H9 (cell line): ENCODE measurements around the gene ZMYM3. TPM values are rescaled to one million over a fixed set of nuclear protein-coding genes. Genes with fewer than 3 reads are reported as not detected.

Experiments
- DNase-seq: peaks from one replicate; pipeline ENCODE4 v3.0.0-alpha.2; 2017
- H2AFZ ChIP-seq: one replicate; pipeline ENCODE4 v1.6.1; 2013; ENCODE audit warnings: mild to moderate bottlenecking, low read length, control low read depth, moderate library complexity
- H2AK5ac ChIP-seq: 2 replicates; pipeline ENCODE4 v1.6.1; 2013; ENCODE audit warnings: low read length, control low read depth, mixed read lengths; ENCODE audit not compliant: insufficient read length
- H2BK120ac ChIP-seq: one replicate; pipeline ENCODE4 v1.6.1; 2013; ENCODE audit warnings: low read depth, mild to moderate bottlenecking, low read length, control low read depth, inconsistent platforms; ENCODE audit not compliant: poor library complexity, severe bottlenecking
- H2BK12ac ChIP-seq: 2 replicates; pipeline ENCODE4 v1.6.1; 2013; ENCODE audit warnings: low read length, control low read depth, mixed read lengths, low read depth; ENCODE audit not compliant: insufficient read length
- H2BK15ac ChIP-seq: 2 replicates; pipeline ENCODE4 v1.6.1; 2013; ENCODE audit warnings: low read depth, low read length, control low read depth
- H2BK20ac ChIP-seq: one replicate; pipeline ENCODE4 v1.6.1; 2013; ENCODE audit warnings: low read depth, mild to moderate bottlenecking, low read length, control low read depth, inconsistent platforms; ENCODE audit not compliant: poor library complexity, severe bottlenecking
- H2BK5ac ChIP-seq: 2 replicates; pipeline ENCODE4 v1.6.1; 2013; ENCODE audit warnings: low read length, control low read depth, mixed read lengths; ENCODE audit not compliant: insufficient read length
- H3K14ac ChIP-seq: 2 replicates; pipeline ENCODE4 v1.6.1; 2013; ENCODE audit warnings: low read length, control low read depth; ENCODE audit not compliant: insufficient read depth
- H3K18ac ChIP-seq: 2 replicates; pipeline ENCODE4 v1.6.1; 2013; ENCODE audit warnings: low read depth, mild to moderate bottlenecking, mixed read lengths, low read length, control low read depth; ENCODE audit not compliant: insufficient read length
- H3K23ac ChIP-seq: 2 replicates; pipeline ENCODE4 v1.6.1; 2013; ENCODE audit warnings: low read length, control low read depth, mixed read lengths, low read depth; ENCODE audit not compliant: insufficient read length
- H3K23me2 ChIP-seq: 2 replicates; pipeline ENCODE4 v1.6.1; 2013; ENCODE audit warnings: low read depth, mild to moderate bottlenecking, mixed read lengths, low read length, control low read depth; ENCODE audit not compliant: insufficient read length, poor library complexity, severe bottlenecking
- H3K27ac ChIP-seq: 2 replicates; pipeline ENCODE4 v1.5.1; 2013; ENCODE audit warnings: low read length, control low read depth, mixed read lengths, low read depth; ENCODE audit not compliant: insufficient read length
- H3K27me3 ChIP-seq: 2 replicates; pipeline ENCODE4 v1.6.1; 2013; ENCODE audit warnings: low read length, control low read depth, inconsistent platforms; ENCODE audit not compliant: insufficient read depth
- H3K4ac ChIP-seq: 2 replicates; pipeline ENCODE4 v1.6.1; 2013; ENCODE audit warnings: low read depth, mild to moderate bottlenecking, control low read depth, inconsistent platforms, low read length, moderate library complexity
- H3K4me1 ChIP-seq: 2 replicates; pipeline ENCODE4 v1.6.1; 2013; ENCODE audit warnings: low read length, control low read depth, inconsistent platforms; ENCODE audit not compliant: insufficient read depth
- H3K4me2 ChIP-seq: 2 replicates; pipeline ENCODE4 v1.6.1; 2013; ENCODE audit warnings: low read length, control low read depth, mixed read lengths; ENCODE audit not compliant: insufficient read length, insufficient read depth
- H3K56ac ChIP-seq: 2 replicates; pipeline ENCODE4 v1.6.1; 2013; ENCODE audit warnings: low read depth, mild to moderate bottlenecking, mixed read lengths, low read length, control low read depth; ENCODE audit not compliant: insufficient read length
- H3K79me1 ChIP-seq: 2 replicates; pipeline ENCODE4 v1.6.1; 2013; ENCODE audit warnings: low read depth, mild to moderate bottlenecking, moderate library complexity, low read length, control low read depth, inconsistent platforms; ENCODE audit not compliant: insufficient read depth, poor library complexity, severe bottlenecking
- H3K79me2 ChIP-seq: 2 replicates; pipeline ENCODE4 v1.6.1; 2013; ENCODE audit warnings: low read length, control low read depth, inconsistent platforms; ENCODE audit not compliant: insufficient read depth
- H3K9ac ChIP-seq: 2 replicates; pipeline ENCODE4 v1.6.1; 2013; ENCODE audit warnings: low read length, control low read depth, mixed read lengths; ENCODE audit not compliant: insufficient read length; ENCODE audit errors: extremely low read depth
- H3K9me3 ChIP-seq: one replicate; pipeline ENCODE4 v1.6.1; 2013; ENCODE audit warnings: low read depth, low read length, inconsistent platforms; ENCODE audit not compliant: control insufficient read depth
- H3T11ph ChIP-seq: one replicate; pipeline ENCODE4 v1.6.1; 2013; ENCODE audit warnings: mild to moderate bottlenecking, low read length, control low read depth, inconsistent platforms
- H4K20me1 ChIP-seq: one replicate; pipeline ENCODE4 v1.6.1; 2013; ENCODE audit not compliant: control insufficient read depth, insufficient read length, insufficient read depth
- H4K5ac ChIP-seq: 2 replicates; pipeline ENCODE4 v1.6.1; 2013; ENCODE audit warnings: low read depth, mild to moderate bottlenecking, mixed read lengths, low read length, control low read depth; ENCODE audit not compliant: insufficient read length
- H4K8ac ChIP-seq: replicated peaks from 2 replicates; pipeline ENCODE4 v1.6.1; 2013; ENCODE audit warnings: low read length, control low read depth, mixed read lengths, low read depth; ENCODE audit not compliant: insufficient read length
- H4K91ac ChIP-seq: 2 replicates; pipeline ENCODE4 v1.6.1; 2013; ENCODE audit warnings: low read depth, mild to moderate bottlenecking, moderate library complexity, mixed read lengths, low read length, control low read depth; ENCODE audit not compliant: insufficient read length
- H3K27ac Mint-ChIP-seq, 3 experiments: 2 replicates in 2 of 3; 3 replicates in 1 of 3; pipeline ENCODE4 v1.8.0; 2020 to 2021; ENCODE audit warnings: mixed read lengths in 3 of 3, mild to moderate bottlenecking in 1 of 3, moderate library complexity in 1 of 3
- H3K27me3 Mint-ChIP-seq: 2 replicates; pipeline ENCODE4 v1.8.0; 2021; ENCODE audit warnings: low read depth, mild to moderate bottlenecking, moderate library complexity, mixed read lengths
- H3K36me3 Mint-ChIP-seq, 3 experiments: 2 replicates in 2 of 3; 3 replicates in 1 of 3; pipeline ENCODE4 v1.8.0; 2020 to 2021; ENCODE audit warnings: low read depth in 3 of 3, mixed read lengths in 3 of 3; ENCODE audit not compliant: insufficient read depth in 1 of 3
- H3K4me1 Mint-ChIP-seq, 2 experiments: 2 replicates each; pipeline ENCODE4 v1.8.0; 2020; ENCODE audit warnings: mixed read lengths in 2 of 2
- H3K4me3 Mint-ChIP-seq, 2 experiments: 2 replicates in 1 of 2; 3 replicates in 1 of 2; pipeline ENCODE4 v1.8.0; 2020 to 2021; ENCODE audit warnings: mild to moderate bottlenecking in 2 of 2, mixed read lengths in 2 of 2, moderate library complexity in 1 of 2
- H3K9me3 Mint-ChIP-seq, 2 experiments: 2 replicates in 1 of 2; 3 replicates in 1 of 2; pipeline ENCODE4 v1.8.0; 2020; ENCODE audit warnings: mild to moderate bottlenecking in 2 of 2, mixed read lengths in 2 of 2, moderate library complexity in 1 of 2
- CTCF ChIP-seq: fragments of 200-600 bp; sonication (generic); conservative IDR thresholded peaks from 3 replicates; pipeline ENCODE4 v1.8.0; 2021; ENCODE audit warnings: antibody characterized with exemption, mild to moderate bottlenecking
- WGBS: extraction: QIAGEN DNeasy Blood & Tissue Kit; methylation state at CpG from one replicate; pipeline ENCODE4 v1.1.7; 2013; ENCODE audit warnings: missing lambda C conversion rate, low lambda C conversion rate, mixed read lengths; ENCODE audit not compliant: insufficient read length; ENCODE audit errors: extremely low coverage; 5-methylcytosine and 5-hydroxymethylcytosine counted together
- total RNA-seq: library from RNA; stranded (reverse); gene quantifications from 2 replicates; pipeline ENCODE4 v1.2.1, GENCODE V29; 2021

Gene ZMYM3
- total RNA-seq, 1 experiment from 2014 or later = 86.5 TPM

GRCh38 chrX:71291381-71291780, 37.4 kb upstream of the ZMYM3 start:
- Histone ChIP-seq H3K79me2 (peaks cover 12% of the 10 kb centered on the region; the same call in 1 of the 2 replicates), H3K27ac (no peak overlapping the region), H2AFZ (no peak overlapping the region), H3K4ac (no peak overlapping the region), H3K4me1 (no peaks in the 10 kb centered on the region), H3K9ac (no peak overlapping the region), H3K23me2 (no peaks in the 10 kb centered on the region), H3T11ph (no peak overlapping the region), H3K14ac (no peak overlapping the region), H2AK5ac (no peak overlapping the region), H3K56ac (no peak overlapping the region), H4K5ac (no peak overlapping the region), H3K18ac (no peak overlapping the region), H2BK5ac (no peak overlapping the region), H3K27me3 (no peaks in the 10 kb centered on the region), H3K23ac (no peak overlapping the region), H2BK20ac (no peak overlapping the region), H4K20me1 (no peaks in the 10 kb centered on the region), H2BK120ac (no peak overlapping the region), H2BK12ac (no peak overlapping the region), H3K9me3 (peaks cover 9% of the 10 kb centered on the region), H3K79me1 (no peaks in the 10 kb centered on the region), H2BK15ac (no peak overlapping the region), H4K91ac (no peak overlapping the region), H4K8ac (no peak overlapping the region), H3K4me2 (no peak overlapping the region)
- no CpG with 5 or more reads among the region's 6 CpGs for WGBS
- DNase-seq = no peak
- no peak overlapping the region for H3K4me3 Mint-ChIP-seq
- peaks cover 52 to 77% (median 63%) of the 10 kb centered on the region in 3 experiments for H3K36me3 Mint-ChIP-seq
- no peak for TF ChIP-seq CTCF
- peaks cover 40 to 47% of the 10 kb centered on the region in 2 experiments for H3K9me3 Mint-ChIP-seq
- H3K27me3 Mint-ChIP-seq = no peaks in the 10 kb centered on the region; the same call in 1 of the 2 replicates
- peak overlapping the region in 1 of 3 experiments; percentile 81; a peak in 2 of 7 replicates for H3K27ac Mint-ChIP-seq
- peaks cover 0 to 2% of the 10 kb centered on the region in 2 experiments; a peak in 1 of 4 replicates for H3K4me1 Mint-ChIP-seq
